PC-3 (cell line): Measurements from ENCODE around the gene GGA1. TPM values are rescaled to one million over a fixed set of nuclear protein-coding genes. Genes with fewer than 3 reads are reported as not detected.

Experiments used
- ATAC-seq: fragments of 200-7000 bp; cut with Tn5 transposase; 2 replicates; pipeline ENCODE4 v1.9.1; 2020; ENCODE audit warnings: mild to moderate bottlenecking, moderate library complexity
- BruUV-seq: library from RNA; stranded (reverse); fragments of 400-500 nt; replicated peaks from 2 replicates; lab custom pipeline; 2021; lab: Mats Ljungman, UMichigan
- CTCF ChIA-PET: fragments of 300-600 bp; sonication (Branson Sonifier 250); formaldehyde crosslinking; loops from one replicate; lab custom pipeline; 2022; ENCODE audit warnings: antibody characterized with exemption; lab: Charles Lee
- POLR2A ChIA-PET: fragments of 300-600 bp; sonication (Branson Sonifier 250); formaldehyde crosslinking; loops from one replicate; lab custom pipeline; 2022; ENCODE audit warnings: antibody characterized with exemption; ENCODE audit not compliant: unreplicated experiment; lab: Charles Lee
- DNase-seq: peaks from one replicate; pipeline ENCODE4 v3.0.0-alpha.2; 2015
- H2AFZ ChIP-seq: fragments of 300-600 bp; sonication (generic); 2 replicates; pipeline ENCODE4 v1.6.0; 2016; ENCODE audit warnings: antibody characterized with exemption, low read length
- H3F3A ChIP-seq: fragments of 300-600 bp; sonication (generic); one replicate; pipeline ENCODE4 v1.6.0; 2017; ENCODE audit warnings: antibody characterized with exemption, low read length, control low read depth, mild to moderate bottlenecking; ENCODE audit not compliant: unreplicated experiment
- H3K27ac ChIP-seq: fragments of 300-600 bp; sonication (generic); 2 replicates; pipeline ENCODE4 v1.5.1; 2016; ENCODE audit warnings: mild to moderate bottlenecking, low read length
- H3K27me3 ChIP-seq: fragments of 300-600 bp; sonication (generic); 2 replicates; pipeline ENCODE4 v1.6.1; 2016; ENCODE audit warnings: low read length, mixed read lengths
- H3K36me3 ChIP-seq: fragments of 300-600 bp; sonication (generic); 2 replicates; pipeline ENCODE4 v1.6.1; 2016; ENCODE audit warnings: low read depth, mixed run types, low read length, mixed read lengths
- H3K4me1 ChIP-seq: fragments of 300-600 bp; sonication (generic); 2 replicates; pipeline ENCODE4 v1.5.1; 2016; ENCODE audit warnings: low read length; ENCODE audit not compliant: insufficient read depth
- H3K4me2 ChIP-seq: fragments of 300-600 bp; sonication (generic); 2 replicates; pipeline ENCODE4 v1.6.0; 2016; ENCODE audit warnings: low read length
- H3K4me3 ChIP-seq: fragments of 300-600 bp; sonication (generic); 2 replicates; pipeline ENCODE4 v1.5.1; 2016; ENCODE audit warnings: mild to moderate bottlenecking, low read length, mixed read lengths
- H3K79me2 ChIP-seq: fragments of 300-600 bp; sonication (generic); 2 replicates; pipeline ENCODE4 v1.6.1; 2017; ENCODE audit warnings: low read length, mixed read lengths
- H3K9ac ChIP-seq: fragments of 300-600 bp; sonication (generic); 2 replicates; pipeline ENCODE4 v1.6.0; 2016; ENCODE audit warnings: mild to moderate bottlenecking, low read length
- H3K9me2 ChIP-seq: fragments of 300-600 bp; sonication (generic); replicated peaks from 2 replicates; pipeline ENCODE4 v1.6.1; 2016; ENCODE audit warnings: mixed run types, low read length, mixed read lengths
- H3K9me3 ChIP-seq: fragments of 300-600 bp; sonication (generic); 2 replicates; pipeline ENCODE4 v1.6.1; 2016; ENCODE audit warnings: low read length, mixed read lengths
- H4K20me1 ChIP-seq: fragments of 300-600 bp; sonication (generic); 2 replicates; pipeline ENCODE4 v1.6.1; 2016; ENCODE audit warnings: low read length, mixed read lengths
- EZH2 ChIP-seq: fragments of 300-600 bp; sonication (generic); IDR thresholded peaks from one replicate; pipeline ENCODE4 v1.6.1; 2017; ENCODE audit warnings: antibody characterized with exemption, mild to moderate bottlenecking, low read length; ENCODE audit not compliant: unreplicated experiment
- EZH2phosphoT487 ChIP-seq: fragments of 300-600 bp; sonication (generic); IDR thresholded peaks from 2 replicates; pipeline ENCODE4 v1.6.1; 2018; ENCODE audit warnings: mild to moderate bottlenecking, antibody characterized with exemption, low read length, borderline replicate concordance
- intact Hi-C: fragments of 100-400 bp; cut with micrococcal nuclease; formaldehyde crosslinking; loops from 2 replicates; pipeline ENCODE4 v1.9.0; 2023
- total RNA-seq: library from RNA; depleted of rRNA; stranded (reverse); fragments of >200 nt; gene quantifications from 2 replicates; pipeline ENCODE4 v1.2.3, GENCODE V29; 2014
- TF ChIP-seq, protein P1 (sequence below): fragments of 300-600 bp; sonication (generic); conservative IDR thresholded peaks from 2 replicates; pipeline ENCODE4 v1.5.1; 2017; ENCODE audit warnings: antibody characterized with exemption, low read depth, mild to moderate bottlenecking, low read length

The GGA1 gene
- total RNA-seq, 1 experiment from 2014 or later: 49.1 TPM

GRCh38 chr22:37633089-37633624, 24.5 kb downstream of the GGA1 start:
- Histone ChIP-seq H3K4me2 (no peak overlapping the region), H3K9me2 (no peaks in the 10 kb centered on the region), H3K27ac (no peak overlapping the region), H2AFZ (no peak overlapping the region), H3K9me3 (no peaks in the 10 kb centered on the region), H3K79me2 (no peaks in the 10 kb centered on the region), H3K4me1 (no peaks in the 10 kb centered on the region), H3K36me3 (no peaks in the 10 kb centered on the region), H3K27me3 (no peaks in the 10 kb centered on the region), H3F3A (no peaks in the 10 kb centered on the region), H3K9ac (no peak overlapping the region), H3K4me3 (no peak overlapping the region), H4K20me1 (no peaks in the 10 kb centered on the region)
- intact Hi-C loops: no loop called here
- BruUV-seq: TSS peak; percentile 21
- ATAC-seq (no peak), DNase-seq (no peak)
- TF ChIP-seq EZH2phosphoT487 (no peak), EZH2 (no peak)
- TF ChIP-seq, protein P1, sequence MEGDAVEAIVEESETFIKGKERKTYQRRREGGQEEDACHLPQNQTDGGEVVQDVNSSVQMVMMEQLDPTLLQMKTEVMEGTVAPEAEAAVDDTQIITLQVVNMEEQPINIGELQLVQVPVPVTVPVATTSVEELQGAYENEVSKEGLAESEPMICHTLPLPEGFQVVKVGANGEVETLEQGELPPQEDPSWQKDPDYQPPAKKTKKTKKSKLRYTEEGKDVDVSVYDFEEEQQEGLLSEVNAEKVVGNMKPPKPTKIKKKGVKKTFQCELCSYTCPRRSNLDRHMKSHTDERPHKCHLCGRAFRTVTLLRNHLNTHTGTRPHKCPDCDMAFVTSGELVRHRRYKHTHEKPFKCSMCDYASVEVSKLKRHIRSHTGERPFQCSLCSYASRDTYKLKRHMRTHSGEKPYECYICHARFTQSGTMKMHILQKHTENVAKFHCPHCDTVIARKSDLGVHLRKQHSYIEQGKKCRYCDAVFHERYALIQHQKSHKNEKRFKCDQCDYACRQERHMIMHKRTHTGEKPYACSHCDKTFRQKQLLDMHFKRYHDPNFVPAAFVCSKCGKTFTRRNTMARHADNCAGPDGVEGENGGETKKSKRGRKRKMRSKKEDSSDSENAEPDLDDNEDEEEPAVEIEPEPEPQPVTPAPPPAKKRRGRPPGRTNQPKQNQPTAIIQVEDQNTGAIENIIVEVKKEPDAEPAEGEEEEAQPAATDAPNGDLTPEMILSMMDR: no peak
- ChIA-PET POLR2A (no interaction called here), CTCF (no interaction called here)

DNA sequence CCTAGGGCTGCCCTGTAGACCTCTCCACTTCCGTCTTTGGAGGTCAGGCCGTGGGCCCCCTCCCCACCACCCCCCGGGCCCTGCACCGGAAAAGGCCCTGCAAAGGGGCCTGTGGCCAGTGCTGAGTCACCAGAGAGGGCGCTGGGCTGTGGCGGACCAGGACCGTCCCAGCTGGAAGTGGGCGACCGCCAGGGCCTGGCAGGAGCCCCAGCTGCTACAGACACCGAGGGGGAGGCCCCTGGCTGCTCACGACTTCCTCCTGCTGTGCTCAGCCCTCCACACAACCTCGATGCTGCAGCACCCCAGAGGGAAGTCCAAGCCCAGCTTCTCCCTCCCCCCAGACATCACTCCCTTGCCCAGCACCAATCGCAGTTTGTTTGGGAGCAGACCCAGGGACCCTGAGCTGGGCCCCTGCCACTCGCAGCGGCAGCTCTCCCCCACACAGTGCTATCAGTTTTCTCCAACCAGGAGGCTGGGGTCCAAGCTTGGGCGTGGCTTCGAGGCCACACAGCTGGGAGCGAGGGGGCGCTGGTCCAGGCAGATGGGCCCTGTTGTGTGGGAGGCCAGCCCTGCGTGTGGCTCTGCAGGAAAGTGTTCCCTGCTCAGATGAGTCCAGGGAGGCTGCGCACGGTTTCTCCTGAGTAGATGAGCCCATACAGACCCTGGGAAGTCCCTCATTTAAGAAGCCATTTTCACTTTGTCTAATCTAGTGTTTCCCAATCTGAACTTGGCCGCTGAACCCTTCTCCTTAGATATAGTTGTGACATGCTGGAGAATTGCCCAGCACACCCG, 25.2 kb downstream of the GGA1 start:
- ChIA-PET POLR2A (no interaction called here), CTCF (no interaction called here)
- Histone ChIP-seq H3K27me3 (no peaks in the 10 kb centered on the region), H3K27ac (no peak overlapping the region), H3K9ac (no peak overlapping the region), H3K79me2 (no peaks in the 10 kb centered on the region), H3F3A (no peaks in the 10 kb centered on the region), H3K4me2 (no peak overlapping the region), H3K4me1 (peaks cover under 1% of the 10 kb centered on the region; the same call in 1 of the 2 replicates), H4K20me1 (no peaks in the 10 kb centered on the region), H3K4me3 (no peak overlapping the region), H3K36me3 (no peaks in the 10 kb centered on the region), H3K9me3 (no peaks in the 10 kb centered on the region), H3K9me2 (no peaks in the 10 kb centered on the region), H2AFZ (no peak overlapping the region)
- intact Hi-C loops: no loop called here
- BruUV-seq: no TSS peak
- TF ChIP-seq EZH2phosphoT487 (no peak), EZH2 (no peak)
- TF ChIP-seq, protein P1: no peak
- ATAC-seq: peak; percentile 26; the same call in 1 of the 2 replicates
- DNase-seq: no peak

- no peaks in the 10 kb centered on the region for H3K9me3 ChIP-seq
- intact Hi-C loops: no loop called here
- ChIA-PET POLR2A (no interaction called here), CTCF (no interaction called here)
- no peaks in the 10 kb centered on the region for H3K79me2 ChIP-seq
- H2AFZ ChIP-seq: no peak overlapping the region
- no peak for ATAC-seq
- no peaks in the 10 kb centered on the region for H3F3A ChIP-seq
- no peaks in the 10 kb centered on the region for H3K9me2 ChIP-seq
- H3K9ac ChIP-seq: no peak overlapping the region
- TF ChIP-seq EZH2phosphoT487: no peak
- TF ChIP-seq, protein P1: 0 out of 2 replicates have a peak, but pooled peaks have one; percentile 22
- H3K4me1 ChIP-seq: peaks cover 4% of the 10 kb centered on the region; the same call in 1 of the 2 replicates
- H3K4me2 ChIP-seq: no peak overlapping the region
- H3K27ac ChIP-seq: no peak overlapping the region
- DNase-seq: no peak
- H3K27me3 ChIP-seq: no peaks in the 10 kb centered on the region
- H4K20me1 ChIP-seq: no peaks in the 10 kb centered on the region
- BruUV-seq: no TSS peak
- no peaks in the 10 kb centered on the region for H3K36me3 ChIP-seq
- no peak overlapping the region for H3K4me3 ChIP-seq
Measured at GRCh38 chr22:37634417-37634924, 25.8 kb downstream of the GGA1 start.
